SK-N-DZ (cell line): ENCODE measurements around the gene SLC6A6.

Experiments used
- DNase-seq: peaks from one replicate; pipeline ENCODE4 v3.0.0-alpha.2; 2015; ENCODE audit warnings: low spot score

The SLC6A6 gene

GRCh38 chr3:14464521-14464920, 62.1 kb downstream of the SLC6A6 start:
- DNase-seq = no peak

GRCh38 chr3:14465425-14465824, 63.0 kb downstream of the SLC6A6 start:
- no peak for DNase-seq

GRCh38 chr3:14466179-14466903, 63.9 kb downstream of the SLC6A6 start:
- no peak for DNase-seq

GRCh38 chr3:14467814-14468620, 65.6 kb downstream of the SLC6A6 start:
- DNase-seq = peak; percentile 43

- DNase-seq = no peak
Measured at GRCh38 chr3:14468621-14468981, 66.2 kb downstream of the SLC6A6 start.

- no peak for DNase-seq
Measured at GRCh38 chr3:14470461-14470860, 68.1 kb downstream of the SLC6A6 start.

GRCh38 chr3:14471016-14471415, 68.6 kb downstream of the SLC6A6 start:
- no peak for DNase-seq

GRCh38 chr3:14471690-14472089, 69.3 kb downstream of the SLC6A6 start:
- DNase-seq = no peak

- no peak for DNase-seq
Measured at GRCh38 chr3:14472471-14473351, 70.3 kb downstream of the SLC6A6 start.

GRCh38 chr3:14473411-14473891, 71.0 kb downstream of the SLC6A6 start:
- no peak for DNase-seq

GRCh38 chr3:14474363-14475081, 72.1 kb downstream of the SLC6A6 start:
- DNase-seq = no peak

- no peak for DNase-seq
Measured at GRCh38 chr3:14475621-14476020, 73.2 kb downstream of the SLC6A6 start.

GRCh38 chr3:14476583-14477265, 74.3 kb downstream of the SLC6A6 start:
- DNase-seq = no peak

- no peak for DNase-seq
Measured at GRCh38 chr3:14477311-14477935, 75.0 kb downstream of the SLC6A6 start.

GRCh38 chr3:14478956-14479550, 76.6 kb downstream of the SLC6A6 start:
- no peak for DNase-seq

- DNase-seq = no peak
Measured at GRCh38 chr3:14479591-14479990, 77.2 kb downstream of the SLC6A6 start.

- no peak for DNase-seq
Measured at GRCh38 chr3:14480207-14481017, 78.0 kb downstream of the SLC6A6 start.

GRCh38 chr3:14481018-14481645, 78.7 kb downstream of the SLC6A6 start:
- DNase-seq = no peak
